ENCODE measurements around the gene FAM222B. TPM values are rescaled to one million over a fixed set of nuclear protein-coding genes. Genes with fewer than 3 reads are reported as not detected.

Gene FAM222B
- total and polyA plus RNA-seq, 9 of the 15 experiments (the other 6 are each of a cell fraction or from before 2014, with no cell fraction given): 4.0 to 34.6 (median 7.5) TPM

DNA sequence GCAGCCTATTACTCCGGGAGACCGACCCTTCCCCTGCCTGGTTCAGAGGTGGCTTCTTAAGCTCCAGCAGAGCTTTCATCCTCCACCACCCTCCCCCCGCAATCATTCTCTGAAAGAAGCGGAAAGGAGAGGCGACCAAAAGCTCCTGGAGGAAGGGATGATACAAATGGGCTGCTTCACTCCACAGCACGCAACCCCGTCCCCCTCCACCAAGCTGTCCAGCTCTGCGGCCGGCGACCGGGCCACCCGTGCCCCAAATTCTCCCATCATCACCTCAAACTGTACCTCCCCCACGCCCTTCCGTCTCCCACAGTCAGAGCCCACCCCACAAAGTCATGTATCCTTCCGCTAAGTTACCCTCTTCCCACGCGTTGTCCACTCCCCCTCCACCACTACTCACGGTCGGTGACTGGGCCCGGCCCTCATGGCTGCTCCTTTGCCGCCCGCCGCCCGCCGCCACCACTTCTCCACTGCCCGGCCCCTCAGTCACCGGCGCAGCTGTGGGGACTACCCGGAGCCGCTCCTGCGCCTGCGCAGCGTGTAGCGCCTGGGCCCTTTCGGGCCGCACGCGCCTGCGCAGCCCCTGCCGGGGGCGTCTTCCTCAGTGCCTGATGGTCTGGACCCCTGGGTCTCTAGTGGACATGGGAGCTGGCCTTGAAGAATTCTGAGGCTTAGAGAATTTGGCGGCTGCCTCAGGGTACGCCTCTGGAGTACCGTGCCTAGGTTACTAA is at the start of gene FAM222B (continued):
- TF ChIP-seq, protein P1, sequence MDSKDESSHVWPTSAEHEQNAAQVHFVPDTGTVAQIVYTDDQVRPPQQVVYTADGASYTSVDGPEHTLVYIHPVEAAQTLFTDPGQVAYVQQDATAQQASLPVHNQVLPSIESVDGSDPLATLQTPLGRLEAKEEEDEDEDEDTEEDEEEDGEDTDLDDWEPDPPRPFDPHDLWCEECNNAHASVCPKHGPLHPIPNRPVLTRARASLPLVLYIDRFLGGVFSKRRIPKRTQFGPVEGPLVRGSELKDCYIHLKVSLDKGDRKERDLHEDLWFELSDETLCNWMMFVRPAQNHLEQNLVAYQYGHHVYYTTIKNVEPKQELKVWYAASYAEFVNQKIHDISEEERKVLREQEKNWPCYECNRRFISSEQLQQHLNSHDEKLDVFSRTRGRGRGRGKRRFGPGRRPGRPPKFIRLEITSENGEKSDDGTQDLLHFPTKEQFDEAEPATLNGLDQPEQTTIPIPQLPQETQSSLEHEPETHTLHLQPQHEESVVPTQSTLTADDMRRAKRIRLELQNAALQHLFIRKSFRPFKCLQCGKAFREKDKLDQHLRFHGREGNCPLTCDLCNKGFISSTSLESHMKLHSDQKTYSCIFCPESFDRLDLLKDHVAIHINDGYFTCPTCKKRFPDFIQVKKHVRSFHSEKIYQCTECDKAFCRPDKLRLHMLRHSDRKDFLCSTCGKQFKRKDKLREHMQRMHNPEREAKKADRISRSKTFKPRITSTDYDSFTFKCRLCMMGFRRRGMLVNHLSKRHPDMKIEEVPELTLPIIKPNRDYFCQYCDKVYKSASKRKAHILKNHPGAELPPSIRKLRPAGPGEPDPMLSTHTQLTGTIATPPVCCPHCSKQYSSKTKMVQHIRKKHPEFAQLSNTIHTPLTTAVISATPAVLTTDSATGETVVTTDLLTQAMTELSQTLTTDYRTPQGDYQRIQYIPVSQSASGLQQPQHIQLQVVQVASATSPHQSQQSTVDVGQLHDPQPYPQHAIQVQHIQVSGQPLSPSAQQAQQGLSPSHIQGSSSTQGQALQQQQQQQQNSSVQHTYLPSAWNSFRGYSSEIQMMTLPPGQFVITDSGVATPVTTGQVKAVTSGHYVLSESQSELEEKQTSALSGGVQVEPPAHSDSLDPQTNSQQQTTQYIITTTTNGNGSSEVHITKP (IDR thresholded peaks at IDR 0.05; ENCODE audit: partially characterized antibody): peak; percentile 94
- TF ChIP-seq ZNF175 (CRISPR knock-in tag; IDR thresholded peaks at IDR 0.05; ENCODE audit: low read depth): no peak
- peak; percentile 74; the same call in 1 of the 2 replicates for TF ChIP-seq CHCHD3 (CRISPR knock-in tag; IDR thresholded peaks at IDR 0.05)
- TF ChIP-seq, protein P2, sequence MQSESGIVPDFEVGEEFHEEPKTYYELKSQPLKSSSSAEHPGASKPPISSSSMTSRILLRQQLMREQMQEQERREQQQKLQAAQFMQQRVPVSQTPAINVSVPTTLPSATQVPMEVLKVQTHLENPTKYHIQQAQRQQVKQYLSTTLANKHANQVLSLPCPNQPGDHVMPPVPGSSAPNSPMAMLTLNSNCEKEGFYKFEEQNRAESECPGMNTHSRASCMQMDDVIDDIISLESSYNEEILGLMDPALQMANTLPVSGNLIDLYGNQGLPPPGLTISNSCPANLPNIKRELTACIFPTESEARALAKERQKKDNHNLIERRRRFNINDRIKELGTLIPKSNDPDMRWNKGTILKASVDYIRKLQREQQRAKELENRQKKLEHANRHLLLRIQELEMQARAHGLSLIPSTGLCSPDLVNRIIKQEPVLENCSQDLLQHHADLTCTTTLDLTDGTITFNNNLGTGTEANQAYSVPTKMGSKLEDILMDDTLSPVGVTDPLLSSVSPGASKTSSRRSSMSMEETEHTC (IDR thresholded peaks at IDR 0.05): no peak; the same call in 1 of the 2 replicates
- TF ChIP-seq TEAD1 (CRISPR knock-in tag; IDR thresholded peaks at IDR 0.05): 0 out of 4 replicates have a peak, but pooled peaks of 1 of the 2 experiments have one; percentile 4
- TF ChIP-seq PTBP1 (IDR thresholded peaks at IDR 0.05; ENCODE audit: low read depth, low read length): no peak
- peak; percentile 85; the same call in 1 of the 2 replicates for TF ChIP-seq CBX1 (IDR thresholded peaks at IDR 0.05; ENCODE audit: low read depth)
- peak; percentile 70 for TF ChIP-seq ARID1B (IDR thresholded peaks at IDR 0.05)
- TF ChIP-seq, protein P3, sequence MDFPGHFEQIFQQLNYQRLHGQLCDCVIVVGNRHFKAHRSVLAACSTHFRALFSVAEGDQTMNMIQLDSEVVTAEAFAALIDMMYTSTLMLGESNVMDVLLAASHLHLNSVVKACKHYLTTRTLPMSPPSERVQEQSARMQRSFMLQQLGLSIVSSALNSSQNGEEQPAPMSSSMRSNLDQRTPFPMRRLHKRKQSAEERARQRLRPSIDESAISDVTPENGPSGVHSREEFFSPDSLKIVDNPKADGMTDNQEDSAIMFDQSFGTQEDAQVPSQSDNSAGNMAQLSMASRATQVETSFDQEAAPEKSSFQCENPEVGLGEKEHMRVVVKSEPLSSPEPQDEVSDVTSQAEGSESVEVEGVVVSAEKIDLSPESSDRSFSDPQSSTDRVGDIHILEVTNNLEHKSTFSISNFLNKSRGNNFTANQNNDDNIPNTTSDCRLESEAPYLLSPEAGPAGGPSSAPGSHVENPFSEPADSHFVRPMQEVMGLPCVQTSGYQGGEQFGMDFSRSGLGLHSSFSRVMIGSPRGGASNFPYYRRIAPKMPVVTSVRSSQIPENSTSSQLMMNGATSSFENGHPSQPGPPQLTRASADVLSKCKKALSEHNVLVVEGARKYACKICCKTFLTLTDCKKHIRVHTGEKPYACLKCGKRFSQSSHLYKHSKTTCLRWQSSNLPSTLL (IDR thresholded peaks at IDR 0.05): no peak
- TF ChIP-seq MEIS2 (IDR thresholded peaks at IDR 0.05; ENCODE audit: partially characterized antibody): peak; percentile 99
- TF ChIP-seq SP1 (CRISPR knock-in tag; IDR thresholded peaks at IDR 0.05): peak; percentile 56; the same call in 1 of the 2 replicates
- peak; percentile 30; the same call in 1 of the 2 replicates for TF ChIP-seq MIER1 (IDR thresholded peaks at IDR 0.05; ENCODE audit: low read depth)
- peak; percentile 78 for TF ChIP-seq TRIM25 (IDR thresholded peaks at IDR 0.05; ENCODE audit: borderline replicate concordance)
- TF ChIP-seq PRMT5 (CRISPR knock-in tag; IDR thresholded peaks at IDR 0.05): no peak
- TF ChIP-seq, protein P4, sequence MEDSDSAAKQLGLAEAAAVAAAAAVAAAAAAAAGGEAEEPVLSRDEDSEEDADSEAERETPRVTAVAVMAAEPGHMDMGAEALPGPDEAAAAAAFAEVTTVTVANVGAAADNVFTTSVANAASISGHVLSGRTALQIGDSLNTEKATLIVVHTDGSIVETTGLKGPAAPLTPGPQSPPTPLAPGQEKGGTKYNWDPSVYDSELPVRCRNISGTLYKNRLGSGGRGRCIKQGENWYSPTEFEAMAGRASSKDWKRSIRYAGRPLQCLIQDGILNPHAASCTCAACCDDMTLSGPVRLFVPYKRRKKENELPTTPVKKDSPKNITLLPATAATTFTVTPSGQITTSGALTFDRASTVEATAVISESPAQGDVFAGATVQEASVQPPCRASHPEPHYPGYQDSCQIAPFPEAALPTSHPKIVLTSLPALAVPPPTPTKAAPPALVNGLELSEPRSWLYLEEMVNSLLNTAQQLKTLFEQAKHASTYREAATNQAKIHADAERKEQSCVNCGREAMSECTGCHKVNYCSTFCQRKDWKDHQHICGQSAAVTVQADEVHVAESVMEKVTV (CRISPR knock-in tag; IDR thresholded peaks at IDR 0.05): no peak
- TF ChIP-seq ADNP (tag; IDR thresholded peaks at IDR 0.05): no peak

Data from K562 (cell line).